Naive B cell (primary cell): ENCODE data around the gene OR51F2. TPM values are rescaled to one million over a fixed set of nuclear protein-coding genes. Genes with fewer than 3 reads are reported as not detected.
"Not testable (repeated sequence)": the region's sequence is repeated elsewhere in the genome, so short reads cannot be mapped to it uniquely, and the experiment has no call there.

ENCODE experiments used
- ATAC-seq, 2 donors: fragments of 150-1000 bp; cut with Tn5 transposase; 2 replicates each; pipeline ENCODE4 v1.10.0; 2021; ENCODE audit warnings: low read depth in 2 of 2, mild to moderate bottlenecking in 2 of 2, moderate library complexity in 2 of 2
- DNase-seq: peaks from one replicate; pipeline ENCODE4 v3.0.0; 2022
- H3K27ac Mint-ChIP-seq, 6 donors: one replicate each; pipeline ENCODE4 v1.8.0; 2020 to 2022; ENCODE audit warnings: mild to moderate bottlenecking in 6 of 6, mixed read lengths in 6 of 6, moderate library complexity in 5 of 6, inconsistent platforms in 2 of 6
- H3K27me3 Mint-ChIP-seq, 3 donors: one replicate each; pipeline ENCODE4 v1.8.0; 2021 to 2022; ENCODE audit warnings: mixed read lengths in 3 of 3, mild to moderate bottlenecking in 1 of 3
- H3K36me3 Mint-ChIP-seq, 2 donors: one replicate each; pipeline ENCODE4 v1.8.0; 2020 to 2022; ENCODE audit warnings: mixed read lengths in 2 of 2, inconsistent platforms in 1 of 2, mild to moderate bottlenecking in 1 of 2
- H3K4me1 Mint-ChIP-seq, 3 donors: one replicate each; pipeline ENCODE4 v1.8.0; 2020 to 2022; ENCODE audit warnings: mixed read lengths in 3 of 3, inconsistent platforms in 1 of 3, mild to moderate bottlenecking in 1 of 3, moderate library complexity in 1 of 3
- H3K4me3 Mint-ChIP-seq, 8 donors: one replicate each; pipeline ENCODE4 v1.8.0; 2020 to 2022; ENCODE audit warnings: mild to moderate bottlenecking in 8 of 8, mixed read lengths in 8 of 8, moderate library complexity in 8 of 8, inconsistent platforms in 2 of 8
- H3K9me3 Mint-ChIP-seq, 7 donors: one replicate each; pipeline ENCODE4 v1.8.0; 2020 to 2022; ENCODE audit warnings: mixed read lengths in 7 of 7, mild to moderate bottlenecking in 5 of 7, inconsistent platforms in 2 of 7, moderate library complexity in 1 of 7
- polyA plus RNA-seq, 6 donors: library from polyadenylated mRNA; unstranded; fragments of 300-500 nt; fragmentation: Illumina TruSeq; gene quantifications; one replicate each; pipeline ENCODE4 v1.2.3, GENCODE V29; 2021; ENCODE audit warnings: low read depth in 6 of 6

Gene OR51F2
- polyA plus RNA-seq = not detected

- ATAC-seq (no peak), DNase-seq (no peak)
- Mint-ChIP-seq H3K9me3 (no peaks in the 10 kb centered on the region), H3K36me3 (no peaks in the 10 kb centered on the region), H3K27ac (no peak within 1 kb of the TSS), H3K4me1 (no peaks in the 10 kb centered on the region), H3K27me3 (peaks cover 7 to 27% (median 16%) of the 10 kb centered on the region in 3 donors), H3K4me3 (no peak within 1 kb of the TSS)
Measured at GRCh38 chr11:4821021-4821420, at the start of gene OR51F2. Gene OR51F2, plus strand, starts transcription at chr11:4821321. Its CDS starts 101 bp downstream, at chr11:4821422.

GRCh38 chr11:4782454-4782853 is 38.7 kb upstream of the OR51F2 start:
- Mint-ChIP-seq H3K4me1 (no peaks in the 10 kb centered on the region), H3K27ac (no peak overlapping the region), H3K36me3 (peaks cover 0 to 5% of the 10 kb centered on the region in 2 donors), H3K9me3 (peaks cover 4 to 24% (median 13%) of the 10 kb centered on the region in 7 donors), H3K4me3 (no peak overlapping the region), H3K27me3 (peaks cover 5 to 21% (median 8%) of the 10 kb centered on the region in 3 donors)
- no peak for DNase-seq
- no peak for ATAC-seq

- peaks cover 0 to 4% (median 0%) of the 10 kb centered on the region in 3 donors for H3K27me3 Mint-ChIP-seq
- ATAC-seq (no peak), DNase-seq (no peak)
- no peaks in the 10 kb centered on the region for H3K9me3 Mint-ChIP-seq
- no peak overlapping the region for H3K4me3 Mint-ChIP-seq
- H3K27ac Mint-ChIP-seq = no peak overlapping the region
- no peaks in the 10 kb centered on the region for H3K36me3 Mint-ChIP-seq
- no peaks in the 10 kb centered on the region for H3K4me1 Mint-ChIP-seq
Measured at GRCh38 chr11:4797206-4797605, 23.9 kb upstream of the OR51F2 start.

GRCh38 chr11:4798427-4799183 is 22.5 kb upstream of the OR51F2 start:
- Mint-ChIP-seq H3K27me3 (peaks cover 0 to 4% (median 0%) of the 10 kb centered on the region in 3 donors), H3K4me1 (no peaks in the 10 kb centered on the region), H3K27ac (peak overlapping the region in 1 of 6 donors; percentile 53), H3K9me3 (peaks cover 0 to 4% (median 0%) of the 10 kb centered on the region in 7 donors), H3K36me3 (no peaks in the 10 kb centered on the region), H3K4me3 (no peak overlapping the region)
- no peak for ATAC-seq
- no peak for DNase-seq

GRCh38 chr11:4801316-4801715 is 19.8 kb upstream of the OR51F2 start:
- not testable (repeated sequence) for H3K4me1 Mint-ChIP-seq, H3K27me3 Mint-ChIP-seq, H3K36me3 Mint-ChIP-seq, H3K27ac Mint-ChIP-seq, DNase-seq, H3K4me3 Mint-ChIP-seq, H3K9me3 Mint-ChIP-seq, ATAC-seq

GRCh38 chr11:4804280-4804679 is 16.8 kb upstream of the OR51F2 start, which contains the start of gene OR52R1:
Gene OR52R1, minus strand, starts transcription at chr11:4804380. Its CDS starts 0 bp downstream, at chr11:4804380.
- Mint-ChIP-seq H3K4me3 (peak within 1 kb of the TSS in 1 of 8 donors; percentile 43), H3K27ac (no peak within 1 kb of the TSS), H3K27me3 (peaks cover 0 to 9% (median 8%) of the 10 kb centered on the region in 3 donors), H3K36me3 (no peaks in the 10 kb centered on the region), H3K9me3 (peaks cover 0 to 8% (median 0%) of the 10 kb centered on the region in 7 donors), H3K4me1 (no peaks in the 10 kb centered on the region)
- DNase-seq (no peak), ATAC-seq (no peak)

- Mint-ChIP-seq H3K4me1 (no peaks in the 10 kb centered on the region), H3K4me3 (no peak overlapping the region)
Measured at GRCh38 chr11:4808476-4808875, 12.6 kb upstream of the OR51F2 start.

GRCh38 chr11:4809246-4809645 is 11.9 kb upstream of the OR51F2 start:
- H3K36me3 Mint-ChIP-seq = no peaks in the 10 kb centered on the region
- ATAC-seq = no peak
- H3K27me3 Mint-ChIP-seq = peaks cover 0 to 16% (median 6%) of the 10 kb centered on the region in 3 donors
- H3K27ac Mint-ChIP-seq = no peak overlapping the region
- no peaks in the 10 kb centered on the region for H3K9me3 Mint-ChIP-seq
- H3K4me3 Mint-ChIP-seq = no peak overlapping the region
- H3K4me1 Mint-ChIP-seq = no peaks in the 10 kb centered on the region
- no peak for DNase-seq

More at GRCh38 chr11:4808476-4808875, 12.6 kb upstream of the OR51F2 start:
- peaks cover 0 to 5% (median 0%) of the 10 kb centered on the region in 7 donors for H3K9me3 Mint-ChIP-seq
- no peak overlapping the region for H3K27ac Mint-ChIP-seq
- DNase-seq (no peak), ATAC-seq (no peak)
- H3K36me3 Mint-ChIP-seq = no peaks in the 10 kb centered on the region
- H3K27me3 Mint-ChIP-seq = peaks cover 6 to 16% (median 7%) of the 10 kb centered on the region in 3 donors

- DNase-seq (no peak), ATAC-seq (no peak)
- Mint-ChIP-seq H3K27me3 (peaks cover 7 to 23% (median 16%) of the 10 kb centered on the region in 3 donors), H3K36me3 (no peaks in the 10 kb centered on the region), H3K27ac (no peak overlapping the region), H3K4me3 (no peak overlapping the region), H3K9me3 (no peaks in the 10 kb centered on the region), H3K4me1 (no peaks in the 10 kb centered on the region)
Measured at GRCh38 chr11:4825132-4825531, 4.0 kb downstream of the OR51F2 start.

GRCh38 chr11:4826425-4826824 is 5.3 kb downstream of the OR51F2 start:
- no peak overlapping the region for H3K27ac Mint-ChIP-seq
- H3K27me3 Mint-ChIP-seq = peaks cover 5 to 23% (median 16%) of the 10 kb centered on the region in 3 donors
- ATAC-seq = no peak
- DNase-seq = no peak
- H3K4me3 Mint-ChIP-seq = no peak overlapping the region
- H3K9me3 Mint-ChIP-seq = no peaks in the 10 kb centered on the region
- no peaks in the 10 kb centered on the region for H3K36me3 Mint-ChIP-seq
- no peaks in the 10 kb centered on the region for H3K4me1 Mint-ChIP-seq

- no peak for ATAC-seq
- no peaks in the 10 kb centered on the region for H3K36me3 Mint-ChIP-seq
- no peaks in the 10 kb centered on the region for H3K9me3 Mint-ChIP-seq
- no peak overlapping the region for H3K27ac Mint-ChIP-seq
- no peaks in the 10 kb centered on the region for H3K4me1 Mint-ChIP-seq
- DNase-seq = no peak
- peaks cover 0 to 7% (median 4%) of the 10 kb centered on the region in 3 donors for H3K27me3 Mint-ChIP-seq
- no peak overlapping the region for H3K4me3 Mint-ChIP-seq
Measured at GRCh38 chr11:4830346-4830745, 9.2 kb downstream of the OR51F2 start.

GRCh38 chr11:4830909-4831308 is 9.8 kb downstream of the OR51F2 start:
- no peak overlapping the region for H3K27ac Mint-ChIP-seq
- no peak for DNase-seq
- H3K27me3 Mint-ChIP-seq = peaks cover 0 to 7% (median 0%) of the 10 kb centered on the region in 3 donors
- no peaks in the 10 kb centered on the region for H3K36me3 Mint-ChIP-seq
- no peak overlapping the region for H3K4me3 Mint-ChIP-seq
- H3K4me1 Mint-ChIP-seq = no peaks in the 10 kb centered on the region
- no peaks in the 10 kb centered on the region for H3K9me3 Mint-ChIP-seq
- ATAC-seq = no peak

- ATAC-seq (no peak), DNase-seq (no peak)
- Mint-ChIP-seq H3K9me3 (peaks cover 0 to 10% (median 2%) of the 10 kb centered on the region in 7 donors), H3K36me3 (no peaks in the 10 kb centered on the region), H3K27me3 (peaks cover 0 to 7% (median 0%) of the 10 kb centered on the region in 3 donors), H3K27ac (no peak overlapping the region), H3K4me1 (no peaks in the 10 kb centered on the region), H3K4me3 (no peak overlapping the region)
Measured at GRCh38 chr11:4839851-4840549, 18.9 kb downstream of the OR51F2 start.
